GM12878 (cell line): ENCODE measurements around the gene TNIP1. TPM values are rescaled to one million over a fixed set of nuclear protein-coding genes. Genes with fewer than 3 reads are reported as not detected.

Experiments used
- ATAC-seq: fragments of 200-7000 bp; cut with Tn5 transposase; 3 replicates; pipeline ENCODE4 v1.9.1; 2020; ENCODE audit warnings: mild to moderate bottlenecking, moderate library complexity
- BruUV-seq: library from RNA; stranded (reverse); fragments of 400-500 nt; replicated peaks from 2 replicates; lab custom pipeline; 2021; lab: Mats Ljungman, UMichigan
- CTCF ChIA-PET: fragments of 300-600 bp; sonication (Branson Sonifier 250); formaldehyde crosslinking; extraction: SDS; loops from one replicate; lab custom pipeline; 2021; ENCODE audit warnings: inconsistent platforms; lab: Yijun Ruan, JAX
- POLR2A ChIA-PET: fragments of 350-600 bp; formaldehyde crosslinking; extraction: SDS; loops from one replicate; lab custom pipeline; 2021; ENCODE audit warnings: inconsistent platforms; lab: Charles Lee
- RAD21 ChIA-PET: fragments of 300-600 bp; sonication (Branson Sonifier 250); formaldehyde crosslinking; loops from one replicate; lab custom pipeline; 2023; ENCODE audit warnings: antibody characterized with exemption; ENCODE audit not compliant: unreplicated experiment; lab: Charles Lee
- SMC1A ChIA-PET: fragments of 300-600 bp; sonication (Branson Sonifier 250); formaldehyde crosslinking; loops from one replicate; lab custom pipeline; 2023; ENCODE audit not compliant: unreplicated experiment, uncharacterized antibody; lab: Charles Lee
- DNase-seq: peaks from one replicate; pipeline ENCODE4 v3.0.0-alpha.2; 2011; ENCODE audit warnings: low read depth, low spot score
- FAIRE-seq: peaks from 3 replicates; lab custom pipeline; 2011; peaks lifted over from hg19 to GRCh38; lab: Jason Lieb, UNC
- H2AFZ ChIP-seq: 2 replicates; pipeline ENCODE4 v1.6.0; 2011; ENCODE audit warnings: low read depth, low read length, control low read depth; ENCODE audit not compliant: control insufficient read depth
- H3K27ac ChIP-seq: 2 replicates; pipeline ENCODE4 v1.5.1; 2011; ENCODE audit warnings: control low read depth; ENCODE audit not compliant: control insufficient read depth, insufficient read depth
- H3K27me3 ChIP-seq, 2 experiments: replicated peaks in 1 of 2; 2 replicates each; pipeline versions ENCODE4 v1.6.0 to v1.6.1; 2011; ENCODE audit warnings: low read length in 1 of 2; ENCODE audit not compliant: control insufficient read depth in 2 of 2, insufficient read depth in 2 of 2
- H3K36me3 ChIP-seq, 2 experiments: 2 replicates each; pipeline ENCODE4 v1.5.1; 2011; ENCODE audit warnings: low read length in 1 of 2; ENCODE audit not compliant: control insufficient read depth in 2 of 2, insufficient read depth in 2 of 2
- H3K4me1 ChIP-seq: 2 replicates; pipeline ENCODE4 v1.6.1; 2011; ENCODE audit warnings: mild to moderate bottlenecking, low read length, moderate library complexity, mixed read lengths; ENCODE audit not compliant: control insufficient read depth, insufficient read depth
- H3K4me2 ChIP-seq: 2 replicates; pipeline ENCODE4 v1.6.0; 2011; ENCODE audit warnings: control low read depth; ENCODE audit not compliant: control insufficient read depth, insufficient read depth
- H3K4me3 ChIP-seq: fragments of 200-600 bp; sonication (generic); 2 replicates; pipeline ENCODE4 v1.5.1; 2016
- H3K79me2 ChIP-seq: 2 replicates; pipeline ENCODE4 v1.6.0; 2011; ENCODE audit warnings: low read length; ENCODE audit not compliant: control insufficient read depth, insufficient read depth
- H3K9ac ChIP-seq: 2 replicates; pipeline ENCODE4 v1.8.0; 2011; ENCODE audit warnings: low read length, control low read depth, mixed read lengths; ENCODE audit not compliant: control insufficient read depth, insufficient read depth
- H3K9me3 ChIP-seq: replicated peaks from 3 replicates; pipeline ENCODE4 v1.5.1; 2011; ENCODE audit warnings: mild to moderate bottlenecking, low read length; ENCODE audit not compliant: control insufficient read depth, insufficient read depth
- H4K20me1 ChIP-seq: 2 replicates; pipeline ENCODE4 v1.6.0; 2011; ENCODE audit not compliant: control insufficient read depth, insufficient read depth
- BACH1 ChIP-seq: fragments of 450-650 bp; IDR thresholded peaks from 2 replicates; pipeline ENCODE4 v1.6.1; 2017; ENCODE audit warnings: mild to moderate bottlenecking, borderline replicate concordance
- BRCA1 ChIP-seq: IDR thresholded peaks from 2 replicates; pipeline ENCODE4 v1.6.1; 2011; ENCODE audit warnings: low read depth, low read length, improper control_type of control experiment
- CBFB ChIP-seq: IDR thresholded peaks from 2 replicates; pipeline ENCODE4 v1.6.1; 2016; ENCODE audit warnings: antibody characterized with exemption, low read depth
- CREM ChIP-seq: IDR thresholded peaks from 2 replicates; pipeline ENCODE4 v1.6.1; 2014; ENCODE audit warnings: antibody characterized with exemption, low read depth
- DPF2 ChIP-seq: fragments of 450-650 bp; IDR thresholded peaks from 2 replicates; pipeline ENCODE4 v1.6.1; 2017; ENCODE audit warnings: mild to moderate bottlenecking
- EED ChIP-seq: sonication (generic); IDR thresholded peaks from 2 replicates; pipeline ENCODE4 v1.6.1; 2016; ENCODE audit warnings: antibody characterized with exemption, low read depth
- ETV6 ChIP-seq, 2 experiments: fragments of 450-650 bp in 1 of 2; IDR thresholded peaks in 1 of 2; conservative IDR thresholded peaks in 1 of 2; 2 replicates each; pipeline ENCODE4 v1.6.1; 2014; ENCODE audit warnings: antibody characterized with exemption in 1 of 2, borderline replicate concordance in 1 of 2, low read depth in 1 of 2, mild to moderate bottlenecking in 1 of 2, moderate library complexity in 1 of 2
- EZH2 ChIP-seq: IDR thresholded peaks from 2 replicates; pipeline ENCODE4 v1.6.1; 2012; ENCODE audit warnings: low read depth, mild to moderate bottlenecking, control low read depth, inconsistent platforms, low read length, borderline replicate concordance; ENCODE audit not compliant: control insufficient read depth
- FOXM1 ChIP-seq: IDR thresholded peaks from 2 replicates; pipeline ENCODE4 v1.6.1; 2012; ENCODE audit warnings: low read depth, mild to moderate bottlenecking, inconsistent platforms, low read length, moderate library complexity
- IKZF2 ChIP-seq, 2 experiments: fragments of 450-650 bp; IDR thresholded peaks; 2 replicates each; pipeline ENCODE4 v1.6.1; 2017; ENCODE audit warnings: mild to moderate bottlenecking in 2 of 2, moderate library complexity in 2 of 2
- PAX8 ChIP-seq: fragments of 450-650 bp; IDR thresholded peaks from 2 replicates; pipeline ENCODE4 v1.6.1; 2017; ENCODE audit warnings: mild to moderate bottlenecking, moderate library complexity
- POLR2A ChIP-seq: IDR thresholded peaks from 2 replicates; pipeline ENCODE4 v1.6.1; 2011; ENCODE audit warnings: low read depth, mild to moderate bottlenecking, low read length
- POLR2AphosphoS5 ChIP-seq: IDR thresholded peaks from 2 replicates; pipeline ENCODE4 v1.6.1; 2011; ENCODE audit warnings: mild to moderate bottlenecking, low read length, inconsistent platforms
- POU2F2 ChIP-seq: IDR thresholded peaks from 3 replicates; pipeline ENCODE4 v1.6.1; 2011; ENCODE audit warnings: low read depth, mild to moderate bottlenecking, low read length, borderline replicate concordance
- SIN3A ChIP-seq: IDR thresholded peaks from 2 replicates; pipeline ENCODE4 v1.6.1; 2012; ENCODE audit warnings: low read depth, low read length, improper control_type of control experiment
- SMAD1 ChIP-seq: fragments of 450-650 bp; IDR thresholded peaks from 2 replicates; pipeline ENCODE4 v1.6.1; 2018; ENCODE audit warnings: mild to moderate bottlenecking, low read depth; ENCODE audit not compliant: partially characterized antibody
- TBL1XR1 ChIP-seq: IDR thresholded peaks from 2 replicates; pipeline ENCODE4 v1.6.1; 2012; ENCODE audit warnings: low read depth, low read length, improper control_type of control experiment
- TCF12 ChIP-seq: IDR thresholded peaks from 2 replicates; pipeline ENCODE4 v1.6.1; 2011; ENCODE audit warnings: low read depth, mild to moderate bottlenecking, low read length
- ZBED1 ChIP-seq: IDR thresholded peaks from 2 replicates; pipeline ENCODE4 v1.6.1; 2016; ENCODE audit warnings: borderline replicate concordance
- WGBS: methylation state at CpG from one replicate; pipeline ENCODE4 v1.1.6; 2016; ENCODE audit warnings: low lambda C conversion rate; ENCODE audit not compliant: insufficient replicate concordance, insufficient coverage; ENCODE audit errors: missing lambda C conversion rate; 5-methylcytosine and 5-hydroxymethylcytosine counted together
- in situ Hi-C: fragments of 300-500 bp; cut with MboI; formaldehyde crosslinking; loops from 9 replicates; pipeline ENCODE4 v1.14.3; 2018; ENCODE audit warnings: mixed read lengths
- intact Hi-C: fragments of 100-400 bp; cut with micrococcal nuclease; formaldehyde crosslinking; loops from one replicate; pipeline ENCODE4 v1.14.2; 2022; ENCODE audit not compliant: unreplicated experiment
- polyA plus RNA-seq, 11 experiments: library from polyadenylated mRNA; depleted of rRNA in 4 of 11; unstranded in 6 of 11; stranded (reverse) in 5 of 11; fragments of >200 nt; fragmentation: Nextera tagmentation in 4 of 11; fragmentation: Illumina TruSeq in 1 of 11; extraction: Ambion mirVana in 4 of 11; extraction: Trizol in 1 of 11; gene quantifications; 1 replicate in 1 of 11; 2 replicates in 10 of 11; pipeline versions ENCODE4 v1.2.1 to v1.2.3, GENCODE V29; 2011 to 2016; ENCODE audit warnings: inconsistent platforms in 2 of 11, missing spikeins in 2 of 11, low read depth in 1 of 11
- total RNA-seq, 4 experiments: library from RNA; depleted of rRNA in 3 of 4; stranded (reverse); fragments of >200 nt in 3 of 4; fragmentation: Illumina TruSeq in 1 of 4; extraction: Trizol in 1 of 4; gene quantifications; 2 replicates each; pipeline versions ENCODE4 v1.2.1 to v1.2.3, GENCODE V29; 2013 to 2021
- TF ChIP-seq, protein P1 (sequence below): fragments of 450-650 bp; IDR thresholded peaks from 2 replicates; pipeline ENCODE4 v1.6.1; 2017; ENCODE audit warnings: mild to moderate bottlenecking
- TF ChIP-seq, protein P2 (sequence below): IDR thresholded peaks from 2 replicates; pipeline ENCODE4 v1.6.1; 2012; ENCODE audit warnings: low read depth, low read length, improper control_type of control experiment
- TF ChIP-seq, protein P3 (sequence below): IDR thresholded peaks from 2 replicates; pipeline ENCODE4 v1.6.1; 2011; ENCODE audit warnings: mild to moderate bottlenecking, low read depth, low read length, moderate library complexity; ENCODE audit not compliant: insufficient replicate concordance

The TNIP1 gene
- total and polyA plus RNA-seq, 10 of the 15 experiments (the other 5 are each of a cell fraction or from before 2014, with no cell fraction given) = 4.4 to 279 (median 150) TPM

DNA sequence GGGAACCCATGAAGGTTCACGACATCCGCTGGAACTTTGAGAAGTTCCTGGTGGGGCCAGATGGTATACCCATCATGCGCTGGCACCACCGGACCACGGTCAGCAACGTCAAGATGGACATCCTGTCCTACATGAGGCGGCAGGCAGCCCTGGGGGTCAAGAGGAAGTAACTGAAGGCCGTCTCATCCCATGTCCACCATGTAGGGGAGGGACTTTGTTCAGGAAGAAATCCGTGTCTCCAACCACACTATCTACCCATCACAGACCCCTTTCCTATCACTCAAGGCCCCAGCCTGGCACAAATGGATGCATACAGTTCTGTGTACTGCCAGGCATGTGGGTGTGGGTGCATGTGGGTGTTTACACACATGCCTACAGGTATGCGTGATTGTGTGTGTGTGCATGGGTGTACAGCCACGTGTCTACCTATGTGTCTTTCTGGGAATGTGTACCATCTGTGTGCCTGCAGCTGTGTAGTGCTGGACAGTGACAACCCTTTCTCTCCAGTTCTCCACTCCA is 52.8 kb downstream of the TNIP1 start:
- in situ Hi-C loops (no loop called here), intact Hi-C loops (no loop called here)
- FAIRE-seq = no peak
- SMC1A ChIA-PET = no interaction called here
- CTCF ChIA-PET = no interaction called here
- POLR2A ChIA-PET = no interaction called here
- Histone ChIP-seq H3K27me3 (no peaks in the 10 kb centered on the region), H3K36me3 (peaks cover 30 to 36% of the 10 kb centered on the region in 2 experiments), H3K9ac (no peak overlapping the region), H2AFZ (no peak overlapping the region), H3K27ac (no peak overlapping the region), H4K20me1 (no peaks in the 10 kb centered on the region; the same call in 1 of the 2 replicates), H3K79me2 (no peaks in the 10 kb centered on the region), H3K4me3 (no peak overlapping the region), H3K9me3 (no peaks in the 10 kb centered on the region), H3K4me2 (no peak overlapping the region), H3K4me1 (no peaks in the 10 kb centered on the region)
- BruUV-seq = no TSS peak
- RAD21 ChIA-PET = no interaction called here
- ATAC-seq = no peak
- DNase-seq = no peak
- 88% methylated on average over 11 of the region's 11 CpGs for WGBS
- TF ChIP-seq FOXM1 = no peak
- TF ChIP-seq POU2F2 = 0 out of 3 replicates have a peak, but pooled peaks have one; percentile 21
- no peak for TF ChIP-seq SIN3A
- TF ChIP-seq CBFB = no peak
- no peak for TF ChIP-seq IKZF2 (IDR thresholded peaks at IDR 0.05)
- peak; percentile 74; the same call in 1 of the 2 replicates for TF ChIP-seq POLR2AphosphoS5
- no peak for TF ChIP-seq PAX8
- no peak for TF ChIP-seq TCF12
- TF ChIP-seq ZBED1 = no peak
- TF ChIP-seq POLR2A = peak; percentile 67
- TF ChIP-seq, protein P1, sequence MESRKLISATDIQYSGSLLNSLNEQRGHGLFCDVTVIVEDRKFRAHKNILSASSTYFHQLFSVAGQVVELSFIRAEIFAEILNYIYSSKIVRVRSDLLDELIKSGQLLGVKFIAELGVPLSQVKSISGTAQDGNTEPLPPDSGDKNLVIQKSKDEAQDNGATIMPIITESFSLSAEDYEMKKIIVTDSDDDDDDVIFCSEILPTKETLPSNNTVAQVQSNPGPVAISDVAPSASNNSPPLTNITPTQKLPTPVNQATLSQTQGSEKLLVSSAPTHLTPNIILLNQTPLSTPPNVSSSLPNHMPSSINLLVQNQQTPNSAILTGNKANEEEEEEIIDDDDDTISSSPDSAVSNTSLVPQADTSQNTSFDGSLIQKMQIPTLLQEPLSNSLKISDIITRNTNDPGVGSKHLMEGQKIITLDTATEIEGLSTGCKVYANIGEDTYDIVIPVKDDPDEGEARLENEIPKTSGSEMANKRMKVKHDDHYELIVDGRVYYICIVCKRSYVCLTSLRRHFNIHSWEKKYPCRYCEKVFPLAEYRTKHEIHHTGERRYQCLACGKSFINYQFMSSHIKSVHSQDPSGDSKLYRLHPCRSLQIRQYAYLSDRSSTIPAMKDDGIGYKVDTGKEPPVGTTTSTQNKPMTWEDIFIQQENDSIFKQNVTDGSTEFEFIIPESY = no peak
- TF ChIP-seq BACH1 = no peak
- no peak for TF ChIP-seq EZH2
- TF ChIP-seq CREM = no peak
- TF ChIP-seq ETV6 (conservative IDR thresholded peaks at IDR 0.05 in 1 of 2, IDR thresholded peaks at IDR 0.05 in 1 of 2; ENCODE audit: borderline replicate concordance in 1 of 2, low read depth in 1 of 2) = no peak
- no peak for TF ChIP-seq EED
- no peak for TF ChIP-seq TBL1XR1
- TF ChIP-seq, protein P2, sequence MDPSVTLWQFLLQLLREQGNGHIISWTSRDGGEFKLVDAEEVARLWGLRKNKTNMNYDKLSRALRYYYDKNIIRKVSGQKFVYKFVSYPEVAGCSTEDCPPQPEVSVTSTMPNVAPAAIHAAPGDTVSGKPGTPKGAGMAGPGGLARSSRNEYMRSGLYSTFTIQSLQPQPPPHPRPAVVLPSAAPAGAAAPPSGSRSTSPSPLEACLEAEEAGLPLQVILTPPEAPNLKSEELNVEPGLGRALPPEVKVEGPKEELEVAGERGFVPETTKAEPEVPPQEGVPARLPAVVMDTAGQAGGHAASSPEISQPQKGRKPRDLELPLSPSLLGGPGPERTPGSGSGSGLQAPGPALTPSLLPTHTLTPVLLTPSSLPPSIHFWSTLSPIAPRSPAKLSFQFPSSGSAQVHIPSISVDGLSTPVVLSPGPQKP = no peak
- no peak for TF ChIP-seq BRCA1
- no peak for TF ChIP-seq DPF2
- TF ChIP-seq, protein P3, sequence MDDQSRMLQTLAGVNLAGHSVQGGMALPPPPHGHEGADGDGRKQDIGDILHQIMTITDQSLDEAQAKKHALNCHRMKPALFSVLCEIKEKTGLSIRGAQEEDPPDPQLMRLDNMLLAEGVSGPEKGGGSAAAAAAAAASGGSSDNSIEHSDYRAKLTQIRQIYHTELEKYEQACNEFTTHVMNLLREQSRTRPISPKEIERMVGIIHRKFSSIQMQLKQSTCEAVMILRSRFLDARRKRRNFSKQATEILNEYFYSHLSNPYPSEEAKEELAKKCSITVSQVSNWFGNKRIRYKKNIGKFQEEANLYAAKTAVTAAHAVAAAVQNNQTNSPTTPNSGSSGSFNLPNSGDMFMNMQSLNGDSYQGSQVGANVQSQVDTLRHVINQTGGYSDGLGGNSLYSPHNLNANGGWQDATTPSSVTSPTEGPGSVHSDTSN = no peak
- TF ChIP-seq SMAD1 = no peak
